ENCODE measurements around the gene CPNE1.

Gene CPNE1

GRCh38 chr20:35652641-35653429, 11.9 kb downstream of the CPNE1 start:
- no peak for DNase-seq

DNA sequence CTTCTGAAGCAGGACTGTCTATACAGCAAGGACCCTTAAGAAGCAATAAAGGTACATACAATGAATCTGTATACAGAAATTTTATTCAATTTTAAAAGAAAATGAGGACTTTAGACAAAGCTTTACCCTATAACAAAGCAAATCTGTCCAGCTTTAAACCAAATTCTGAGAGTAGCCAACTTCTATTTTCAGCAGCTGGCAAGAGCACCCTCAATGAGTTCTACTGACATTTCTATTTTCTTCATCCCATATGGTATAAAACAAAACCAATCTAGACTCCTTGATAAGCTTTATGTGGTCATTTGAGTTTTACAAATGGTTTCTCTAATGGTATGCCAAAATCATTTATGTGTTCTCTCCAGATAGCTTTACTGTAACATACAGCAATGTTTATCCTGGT, 12.7 kb downstream of the CPNE1 start:
- no peak for DNase-seq

- no peak for DNase-seq
Observed at GRCh38 chr20:35650632-35651031, 14.1 kb downstream of the CPNE1 start.

DNA sequence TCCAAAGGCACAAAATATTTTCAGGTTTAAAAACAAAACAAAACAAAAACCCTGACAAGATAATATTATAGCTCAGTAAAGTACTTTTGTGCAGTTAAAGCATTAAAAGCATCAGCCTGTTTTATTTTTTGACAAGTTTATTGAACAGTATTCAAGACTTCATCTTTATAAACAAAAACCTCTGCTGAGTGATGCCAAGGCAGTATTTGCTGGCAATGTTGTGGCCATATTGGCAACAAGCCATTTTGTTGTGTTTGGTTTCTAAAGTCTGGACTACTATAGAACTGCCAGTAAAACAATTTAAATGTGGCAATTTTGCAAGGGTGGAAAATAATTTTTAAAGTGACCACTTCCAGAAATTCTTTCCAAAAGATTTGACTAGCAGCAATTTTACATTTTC, 15.9 kb downstream of the CPNE1 start:
- no peak for DNase-seq

GRCh38 chr20:35644806-35645205, 19.9 kb downstream of the CPNE1 start:
- DNase-seq, result no peak

DNA sequence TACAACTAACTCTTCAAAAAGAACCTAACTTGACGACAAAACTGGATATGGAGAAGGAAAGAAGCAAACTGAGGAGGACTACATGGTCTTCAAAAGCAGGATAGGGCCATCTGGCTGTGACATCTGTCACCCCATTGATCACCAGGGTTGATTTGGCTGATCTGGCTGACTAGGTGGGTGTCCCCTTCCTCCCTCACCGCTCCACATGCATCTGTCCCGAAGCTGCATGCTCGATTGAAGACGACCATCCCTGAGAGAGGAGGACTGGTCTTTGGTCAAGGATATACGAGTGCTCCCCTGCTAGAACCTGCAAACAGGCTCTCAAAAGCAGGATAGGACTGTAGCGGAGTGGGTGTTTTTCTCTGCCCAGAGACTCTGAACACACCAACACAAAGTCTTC, 21.7 kb downstream of the CPNE1 start:
- DNase-seq, result no peak

DNA sequence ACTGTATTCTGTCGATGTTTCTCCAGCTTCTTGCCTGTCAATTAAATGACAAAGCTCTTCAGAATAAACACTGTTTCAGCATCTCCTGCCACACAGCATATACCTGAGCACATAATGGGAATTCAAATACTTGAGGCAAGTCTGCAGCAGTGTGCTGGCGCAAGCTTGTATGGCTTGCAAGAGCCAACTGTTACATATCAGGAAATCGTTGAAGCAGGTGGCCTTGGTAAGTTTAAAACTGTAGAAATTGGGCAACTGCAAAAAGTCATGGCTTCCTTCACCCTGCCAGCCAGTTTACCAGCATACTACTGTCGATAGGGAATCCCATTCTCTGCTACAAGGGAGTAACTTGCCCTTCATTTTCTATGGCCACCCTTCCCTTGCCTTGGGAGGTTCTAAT, 23.0 kb downstream of the CPNE1 start:
- no peak for DNase-seq

DNA sequence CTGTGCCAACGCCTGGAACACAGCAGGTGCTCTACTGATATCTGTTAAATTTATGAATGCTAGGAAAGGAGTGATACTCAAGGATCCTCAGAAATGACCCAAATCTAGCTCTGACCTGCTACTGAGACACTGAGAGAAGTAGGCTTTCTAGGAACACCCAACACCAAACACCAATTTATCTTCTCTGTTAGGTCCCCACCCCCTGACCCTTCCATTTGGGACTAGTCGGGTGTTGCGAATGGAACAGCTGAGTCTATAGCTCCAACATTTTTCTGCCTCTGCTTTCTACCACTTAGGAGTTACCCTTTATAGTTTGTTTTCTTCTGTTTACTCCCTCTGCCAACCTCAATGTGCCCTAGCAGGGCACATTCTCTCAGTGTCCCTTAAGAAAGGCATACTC, 24.0 kb downstream of the CPNE1 start:
- no peak for DNase-seq

- no peak for DNase-seq
Observed at GRCh38 chr20:35638751-35639150, 25.9 kb downstream of the CPNE1 start.

DNA sequence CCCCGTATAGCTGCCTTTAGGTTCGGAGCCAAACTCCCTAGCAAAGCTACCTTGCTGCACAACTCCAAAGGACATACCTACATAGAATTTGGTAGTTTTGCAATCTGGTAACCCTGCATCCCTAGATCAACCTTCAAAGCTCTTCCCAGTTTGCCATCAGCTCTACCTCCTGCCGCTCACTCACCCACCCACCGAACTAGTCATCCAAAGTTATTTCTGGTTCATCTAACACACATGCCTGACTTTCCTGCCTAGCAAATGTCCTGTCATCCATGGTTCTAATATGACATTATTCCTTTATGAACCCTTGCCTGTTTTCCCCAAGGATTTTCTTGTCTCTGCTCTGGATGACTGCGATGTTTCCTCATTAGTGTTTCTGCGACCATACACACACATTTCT, 27.4 kb downstream of the CPNE1 start:
- DNase-seq, result no peak

GRCh38 chr20:35636095-35636494, 28.6 kb downstream of the CPNE1 start:
- no peak for DNase-seq

DNA sequence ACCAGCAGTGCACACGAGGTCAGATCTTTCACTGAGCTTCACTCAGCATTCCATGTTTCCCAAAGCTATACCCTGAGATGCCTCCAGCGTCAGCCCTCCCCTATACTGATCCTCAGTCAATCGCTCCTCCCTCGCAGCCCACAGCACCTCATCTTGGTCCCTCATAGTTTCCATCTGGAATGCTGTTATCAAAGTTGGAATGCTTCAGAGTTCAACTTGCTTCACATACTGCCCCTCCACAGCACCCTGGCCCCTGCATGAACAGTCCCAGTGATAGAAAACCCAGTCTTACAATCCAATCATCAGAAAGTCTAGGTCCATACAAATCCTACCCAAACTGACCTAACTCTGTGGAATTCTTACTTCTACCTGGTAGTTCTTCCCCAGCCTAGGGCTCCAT, 29.0 kb downstream of the CPNE1 start:
- no peak for DNase-seq

DNA sequence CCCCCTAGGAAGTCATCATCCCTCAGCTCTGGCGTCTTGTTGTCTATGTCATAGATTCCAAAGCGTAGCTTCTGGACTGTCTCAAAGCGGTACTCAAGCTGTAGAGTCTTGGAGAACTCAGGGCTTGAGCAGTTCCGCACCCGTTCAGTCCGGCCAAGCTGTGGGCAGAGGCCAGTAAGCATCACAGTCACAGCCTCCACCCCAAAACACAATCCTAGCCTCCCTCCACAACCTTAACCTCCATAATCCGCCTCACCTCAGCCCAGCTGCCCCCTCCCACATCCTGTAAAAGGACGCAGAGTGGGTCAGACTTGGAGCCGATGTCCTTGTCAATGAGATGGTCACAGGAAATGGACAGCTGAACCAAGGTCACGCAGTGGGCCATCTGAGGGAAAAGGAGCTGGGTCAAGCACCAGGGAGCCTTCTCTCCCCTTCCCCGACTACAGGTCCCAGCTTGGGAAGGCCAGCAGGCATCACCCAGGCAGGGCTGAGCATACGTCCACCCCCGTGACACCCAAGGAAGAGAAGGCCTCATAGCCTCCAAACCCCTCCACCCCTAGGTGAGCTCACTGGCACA, 32.1 kb downstream of the CPNE1 start:
- no peak for DNase-seq

DNA sequence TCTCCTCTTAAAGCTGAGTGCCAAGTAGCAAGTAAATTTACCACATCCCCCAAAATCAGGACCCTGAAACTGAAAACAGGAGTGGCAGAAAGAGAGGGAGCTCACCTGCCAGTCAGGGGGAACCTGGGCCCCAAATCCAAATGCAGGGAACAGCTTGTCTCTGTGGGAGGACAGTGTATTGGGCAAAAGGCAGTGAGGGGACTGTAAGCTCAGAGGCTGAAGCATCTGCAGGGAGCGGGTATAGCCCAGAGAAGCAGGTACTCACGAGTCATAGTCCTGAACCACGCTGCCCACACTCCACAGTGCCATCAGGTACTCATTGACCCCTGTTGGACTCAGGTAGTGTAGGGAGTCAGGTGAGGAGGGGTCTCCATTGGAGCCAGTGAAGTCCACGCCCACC, 34.1 kb downstream of the CPNE1 start:
- no peak for DNase-seq

- no peak for DNase-seq
Observed at GRCh38 chr20:35629427-35630145, 35.1 kb downstream of the CPNE1 start.

DNA sequence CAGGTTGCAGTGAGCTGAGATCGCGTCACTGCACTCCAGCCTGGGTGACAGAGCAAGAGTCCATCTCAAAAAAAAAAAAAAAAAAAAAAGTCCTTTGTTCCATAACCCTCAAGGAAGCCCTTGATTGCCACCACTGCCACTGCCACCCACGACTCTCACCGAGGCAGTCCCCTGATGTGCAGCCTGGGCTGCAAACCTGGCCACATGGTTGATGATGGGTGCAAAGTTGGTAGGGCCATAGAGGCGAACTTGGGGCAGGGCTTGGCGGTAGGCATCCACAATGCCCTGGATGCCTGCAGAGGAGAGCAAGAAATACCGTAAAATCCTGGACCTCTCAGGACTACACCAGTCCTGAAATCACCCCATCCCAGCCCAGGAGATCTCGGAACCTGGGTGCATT, 37.6 kb downstream of the CPNE1 start:
- no peak for DNase-seq

- no peak for DNase-seq
Observed at GRCh38 chr20:35626386-35627001, 38.2 kb downstream of the CPNE1 start.

DNA sequence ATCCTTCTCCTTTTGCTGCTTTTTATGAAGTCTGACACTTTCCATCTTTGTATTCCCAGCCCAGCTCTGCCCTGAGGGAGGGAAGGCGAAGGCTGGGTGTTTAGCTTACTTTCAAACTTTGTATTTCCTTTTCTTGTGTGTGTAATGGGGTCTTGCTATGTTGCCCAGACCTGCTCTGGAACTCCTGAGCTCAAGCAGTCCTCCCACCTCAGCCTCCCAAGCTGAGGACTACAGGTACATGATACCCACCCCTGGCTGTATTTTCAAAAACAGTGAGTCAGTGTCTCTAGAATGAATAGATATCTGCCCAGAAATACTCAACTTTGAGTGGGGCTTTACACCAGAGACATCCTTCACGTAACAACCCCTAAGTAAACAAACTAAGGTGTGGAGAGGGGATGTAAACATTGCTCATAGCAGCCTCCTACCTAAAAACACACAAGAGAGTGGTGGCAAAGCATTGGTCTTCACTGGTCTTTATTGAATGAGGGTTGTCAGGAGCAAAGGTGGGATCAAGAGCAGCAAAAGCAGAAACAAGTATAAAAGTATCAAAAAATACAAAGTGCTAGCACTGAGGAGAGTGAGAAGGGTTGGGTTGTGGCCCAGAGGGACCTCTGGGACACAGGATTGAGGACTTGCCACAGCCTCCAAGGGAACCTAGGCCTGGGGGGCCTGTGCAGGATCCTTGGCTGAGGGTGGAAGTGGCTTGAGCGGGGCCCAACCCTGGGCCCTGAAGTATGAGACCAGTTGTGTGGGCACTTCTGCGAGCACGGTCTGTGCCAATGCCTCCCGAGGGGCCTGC, 38.9 kb downstream of the CPNE1 start:
- no peak for DNase-seq

- DNase-seq, result no peak
Observed at GRCh38 chr20:35621560-35621946, 43.1 kb downstream of the CPNE1 start.

DNA sequence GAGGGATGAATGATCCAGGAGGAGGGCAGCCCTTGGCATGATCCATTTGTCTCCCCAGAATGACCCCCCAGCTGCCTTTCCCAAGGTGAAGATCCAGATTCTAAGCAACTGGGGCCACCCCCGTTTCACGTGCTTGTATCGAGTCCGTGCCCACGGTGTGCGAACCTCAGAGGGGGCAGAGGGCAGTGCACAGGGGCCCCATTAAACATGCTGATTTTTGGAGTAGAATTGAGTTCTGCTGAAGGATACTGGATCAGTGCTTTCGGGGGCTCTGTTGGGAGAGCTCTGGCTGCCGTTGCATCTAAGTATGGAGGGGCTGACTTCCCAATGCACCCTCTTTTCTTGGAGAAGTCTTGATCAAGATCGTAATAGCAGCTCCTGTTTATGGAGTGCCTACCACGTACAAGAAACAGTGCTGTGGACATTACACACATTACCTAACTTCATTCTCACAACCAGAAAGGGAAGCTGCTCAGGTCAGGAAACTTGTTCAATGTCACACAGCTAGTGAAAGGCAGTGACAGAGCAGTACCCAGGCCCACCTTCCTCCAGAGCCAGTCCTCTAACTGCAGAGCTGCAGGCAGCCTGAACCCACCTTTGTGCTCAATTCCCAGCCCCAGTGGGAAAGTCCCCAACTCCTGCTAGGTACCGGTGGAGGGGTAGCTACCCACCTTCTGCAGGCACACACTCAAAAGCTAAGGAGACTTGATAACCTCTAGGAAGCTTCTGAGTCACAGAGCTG, 43.7 kb downstream of the CPNE1 start:
- no peak for DNase-seq

- DNase-seq, result peak; percentile 68
Observed at GRCh38 chr20:35619196-35620095, 45.3 kb downstream of the CPNE1 start.

Measured in central memory CD4-positive, alpha-beta T cell (primary cell).